HG02623 (cell line): ENCODE measurements around the gene SLITRK2.

Experiments
- ATAC-seq: cut with Tn5 transposase; IDR thresholded peaks from one replicate; pipeline ENCODE4 v1.9.1; 2021; ENCODE audit warnings: moderate library complexity; ENCODE audit not compliant: unreplicated experiment

The SLITRK2 gene

DNA sequence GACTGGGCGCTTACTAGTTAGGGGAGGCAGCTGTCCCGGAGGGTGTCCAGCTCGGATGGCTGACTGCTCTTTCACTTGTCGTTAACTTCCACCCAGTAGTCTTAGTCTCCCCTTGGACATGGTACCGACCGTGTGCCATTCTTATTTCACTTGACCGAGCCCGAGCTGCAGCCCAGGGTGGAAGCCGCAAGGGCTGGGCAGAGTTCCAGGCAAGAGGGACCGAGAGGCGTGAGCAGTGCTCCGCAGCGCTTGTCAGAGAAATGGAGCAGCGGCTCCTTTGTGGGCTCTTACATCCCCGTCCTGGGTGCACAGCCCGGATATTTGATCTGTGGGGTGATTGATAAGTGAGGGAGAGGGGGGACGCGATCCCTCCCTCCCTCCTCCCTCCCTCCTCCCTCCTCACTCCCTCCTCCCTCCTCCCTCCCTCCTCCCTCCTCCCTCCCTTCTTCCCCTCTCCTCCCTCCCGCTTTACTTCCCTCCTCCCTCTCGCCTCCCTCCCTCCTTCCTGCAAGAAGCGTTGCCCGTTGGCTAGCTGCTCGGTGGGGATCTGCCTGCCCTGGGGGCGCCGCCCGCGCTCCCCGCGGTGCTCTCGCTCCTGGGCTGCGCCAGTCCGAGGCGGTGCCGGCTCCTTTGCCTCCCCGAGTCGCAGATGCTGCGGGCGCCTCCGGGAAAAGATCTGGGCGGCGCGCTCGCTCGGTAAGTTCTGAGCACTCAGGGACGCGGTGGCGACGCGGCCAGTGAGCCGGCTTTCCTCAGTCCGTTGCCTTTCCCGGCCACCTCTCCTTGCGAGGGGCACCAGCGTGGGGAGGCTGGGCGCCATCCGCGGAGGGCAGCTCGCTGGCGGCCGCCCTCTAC is at the start of gene SLITRK2:
SLITRK2 (plus strand) TSS at position 499 of the 855 bp plus-strand sequence. CDS start 4,597 bp downstream, outside the sequence.
- ATAC-seq, result no peak

DNA sequence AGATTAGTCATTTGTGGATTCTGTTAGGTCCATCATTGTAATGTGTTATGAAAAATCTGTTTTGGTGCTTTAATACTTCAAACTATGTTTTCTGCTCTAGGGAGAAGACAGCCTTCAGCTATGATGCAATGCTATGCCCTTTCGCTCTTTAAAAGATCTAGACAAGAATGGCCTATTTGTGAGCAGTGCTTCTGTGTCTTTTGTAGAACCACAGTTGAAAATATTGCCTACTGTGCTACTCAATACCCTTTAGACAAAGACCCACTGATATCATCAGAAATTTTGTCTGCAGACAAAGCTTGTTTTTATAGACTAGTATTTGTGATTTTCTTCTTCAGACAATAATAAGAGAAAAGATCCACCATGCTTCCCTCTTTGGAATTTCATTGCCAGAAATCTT is 44.6 kb upstream of the SLITRK2 start:
- no peak for ATAC-seq

- ATAC-seq, result no peak
Observed at GRCh38 chrX:145792281-145792680, 25.3 kb upstream of the SLITRK2 start.

GRCh38 chrX:145803508-145803907 is 14.1 kb upstream of the SLITRK2 start:
- no peak for ATAC-seq

DNA sequence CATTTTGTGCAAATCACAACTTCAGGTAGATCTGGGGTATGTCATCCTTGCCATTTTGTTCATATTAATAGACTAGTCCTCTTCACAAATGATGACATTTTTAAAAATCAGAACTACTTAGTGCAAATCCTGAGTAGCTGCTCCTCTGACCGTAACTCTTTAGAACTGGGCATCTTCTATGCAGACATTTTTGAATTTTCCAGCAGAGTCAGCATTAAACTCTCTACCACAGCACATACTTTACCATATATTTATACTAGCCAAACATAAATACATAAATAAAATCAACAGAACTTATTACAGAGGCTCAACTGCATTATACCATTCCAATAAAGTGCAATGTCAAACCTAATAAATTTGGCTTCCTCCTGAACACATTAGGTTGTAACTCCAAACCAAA is 4.5 kb upstream of the SLITRK2 start:
- ATAC-seq, result no peak

DNA sequence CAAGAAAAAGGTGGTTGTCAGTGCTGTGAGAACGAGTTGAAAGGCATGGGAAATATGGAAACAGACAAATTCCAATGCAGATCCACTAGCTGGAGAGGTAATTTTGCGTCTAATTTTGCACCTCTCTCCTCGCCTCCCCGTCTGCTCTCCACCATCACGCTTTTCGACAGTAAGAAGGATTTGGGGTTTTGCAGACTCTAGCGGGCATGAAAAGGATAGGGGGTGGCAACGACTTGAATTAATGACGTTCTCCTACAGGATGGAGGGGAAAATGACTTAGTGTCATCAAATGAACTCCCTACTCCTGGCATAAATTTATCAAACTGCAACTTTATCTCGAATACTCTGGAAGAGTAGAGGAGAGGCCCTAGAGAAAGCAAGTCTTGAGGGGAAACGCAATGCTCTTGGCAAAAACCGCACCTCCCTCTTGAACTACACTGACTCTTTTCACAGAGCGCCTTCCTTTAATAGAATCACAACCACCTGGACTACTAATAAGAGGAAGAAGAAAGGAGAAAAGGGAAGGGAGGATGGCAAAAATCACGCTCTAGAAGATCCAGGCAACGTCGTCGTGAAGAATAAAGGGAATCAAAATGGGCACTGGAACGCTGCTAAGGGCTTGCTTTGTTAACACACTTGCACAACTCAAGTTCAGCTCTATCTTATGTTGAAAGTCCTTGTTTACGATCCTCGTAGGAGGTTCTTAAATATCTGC is 871 bp upstream of the SLITRK2 start:
- ATAC-seq, result no peak

DNA sequence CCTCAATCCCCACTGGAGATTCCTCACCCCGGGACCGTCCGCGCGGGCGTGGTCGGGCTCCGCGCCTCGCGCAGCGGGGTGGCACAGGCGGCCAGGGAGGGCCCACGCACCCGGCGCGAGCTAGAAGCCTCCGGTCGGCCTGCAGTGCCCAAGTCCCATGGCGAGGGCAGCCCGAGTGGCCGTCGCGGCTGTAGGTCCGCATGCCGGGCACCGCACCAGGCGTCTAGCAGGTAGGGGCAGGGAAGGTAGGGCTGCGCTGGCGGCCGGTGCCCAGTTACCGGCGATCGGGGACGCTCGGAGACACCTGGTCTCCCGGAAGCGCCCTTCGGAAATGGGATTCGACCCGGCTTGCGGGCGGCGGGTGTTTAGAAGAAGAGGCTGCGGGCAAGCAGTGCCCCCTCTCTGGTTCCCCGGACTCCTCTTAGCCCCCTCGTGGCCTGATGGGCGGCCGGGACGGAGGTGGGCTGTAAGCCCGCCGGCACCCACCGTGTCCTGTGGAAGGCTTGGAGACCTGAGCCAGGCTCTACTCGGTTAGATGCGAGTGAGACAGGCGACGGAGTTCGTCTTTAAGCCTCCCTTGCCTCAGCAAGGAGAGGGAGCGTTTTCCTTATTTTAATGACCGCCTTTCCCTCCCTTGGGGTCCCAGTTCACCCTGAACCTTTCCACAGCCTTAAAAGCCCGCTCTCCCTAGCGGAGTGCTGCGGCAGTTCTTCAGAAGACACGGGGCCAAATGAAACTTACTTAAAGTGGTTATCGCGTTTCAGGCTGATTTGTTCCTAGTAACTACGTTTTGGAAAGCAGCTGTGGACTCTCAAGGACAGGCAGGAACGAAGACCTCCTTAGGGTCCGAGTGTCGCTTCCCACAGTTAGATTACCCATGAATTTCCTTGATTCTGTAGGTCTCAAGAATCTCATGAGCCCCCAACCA is 821 bp downstream of the SLITRK2 start:
- no peak for ATAC-seq

- ATAC-seq, result no peak
Observed at GRCh38 chrX:145820825-145821224, 3.2 kb downstream of the SLITRK2 start.

- no peak for ATAC-seq
Observed at GRCh38 chrX:145821291-145821897, 3.8 kb downstream of the SLITRK2 start.

DNA sequence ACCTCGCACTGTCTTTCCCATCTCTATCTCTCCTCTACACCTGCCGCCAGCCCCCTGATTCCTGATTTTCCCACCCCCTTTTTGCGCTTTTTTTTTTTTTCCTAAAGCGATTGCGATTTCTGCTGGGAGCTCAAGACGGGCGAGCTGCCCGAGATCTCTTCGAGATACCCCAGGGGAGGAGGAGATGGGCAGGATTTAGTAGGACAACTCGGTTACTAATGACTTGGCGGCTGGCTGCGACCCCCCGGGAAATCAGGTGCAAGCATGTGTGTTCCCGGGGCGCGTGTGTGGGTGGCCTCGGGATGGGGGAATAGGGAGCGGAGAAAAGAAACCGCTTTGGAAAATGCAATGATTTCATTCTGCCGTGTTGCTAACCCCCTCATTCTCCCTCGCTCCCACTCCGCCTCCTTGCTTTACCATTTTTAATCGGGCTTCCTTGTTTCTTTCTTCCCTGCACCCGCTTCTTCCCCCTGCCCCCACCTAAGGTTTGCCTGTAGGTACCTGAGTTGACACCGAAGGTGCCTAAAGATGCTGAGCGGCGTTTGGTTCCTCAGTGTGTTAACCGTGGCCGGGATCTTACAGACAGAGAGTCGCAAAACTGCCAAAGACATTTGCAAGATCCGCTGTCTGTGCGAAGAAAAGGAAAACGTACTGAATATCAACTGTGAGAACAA is 4.4 kb downstream of the SLITRK2 start:
- ATAC-seq, result no peak

- ATAC-seq, result no peak
Observed at GRCh38 chrX:145823132-145823531, 5.5 kb downstream of the SLITRK2 start.

- no peak for ATAC-seq
Observed at GRCh38 chrX:145825896-145826295, 8.3 kb downstream of the SLITRK2 start.

DNA sequence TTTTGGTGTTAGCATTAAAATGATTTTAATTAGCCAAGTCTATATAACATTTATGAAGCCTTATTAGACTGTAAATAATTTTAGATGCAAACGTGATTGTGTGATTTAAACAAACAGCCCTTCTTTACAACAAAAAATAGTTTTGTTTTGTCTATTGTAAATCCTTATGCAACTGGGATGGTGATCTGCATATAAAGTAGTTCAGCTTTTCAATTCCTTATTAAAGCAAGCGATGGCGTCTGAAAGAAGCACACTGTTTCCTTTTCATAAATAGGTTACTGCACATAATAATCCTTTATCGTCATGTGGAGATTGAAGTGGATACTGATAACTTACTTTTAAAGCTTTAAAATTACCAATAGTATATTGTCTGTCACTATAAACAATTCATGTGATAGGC is 8.8 kb downstream of the SLITRK2 start:
- no peak for ATAC-seq

DNA sequence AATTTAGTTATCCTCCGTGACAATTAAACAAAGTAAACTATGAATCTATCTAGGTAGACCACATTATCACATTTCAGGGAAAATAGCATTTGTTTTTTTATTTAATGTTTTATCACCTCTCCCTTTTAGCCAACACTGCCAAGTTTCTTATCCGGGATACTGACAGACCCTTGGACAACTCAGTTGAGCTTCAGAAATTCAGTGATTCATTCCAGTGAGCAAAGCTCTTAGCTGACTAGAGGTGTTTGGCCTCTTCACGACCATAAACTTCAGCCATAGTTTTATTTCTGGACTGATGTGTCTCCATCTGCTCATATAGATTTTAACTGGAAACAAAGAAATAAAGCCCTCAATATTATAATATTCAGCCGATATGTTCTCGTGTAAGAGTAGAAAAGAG is 15.2 kb downstream of the SLITRK2 start:
- ATAC-seq, result no peak

- ATAC-seq, result no peak
Observed at GRCh38 chrX:145840531-145840930, 22.9 kb downstream of the SLITRK2 start.

GRCh38 chrX:145843146-145843904 is 25.7 kb downstream of the SLITRK2 start:
- no peak for ATAC-seq

DNA sequence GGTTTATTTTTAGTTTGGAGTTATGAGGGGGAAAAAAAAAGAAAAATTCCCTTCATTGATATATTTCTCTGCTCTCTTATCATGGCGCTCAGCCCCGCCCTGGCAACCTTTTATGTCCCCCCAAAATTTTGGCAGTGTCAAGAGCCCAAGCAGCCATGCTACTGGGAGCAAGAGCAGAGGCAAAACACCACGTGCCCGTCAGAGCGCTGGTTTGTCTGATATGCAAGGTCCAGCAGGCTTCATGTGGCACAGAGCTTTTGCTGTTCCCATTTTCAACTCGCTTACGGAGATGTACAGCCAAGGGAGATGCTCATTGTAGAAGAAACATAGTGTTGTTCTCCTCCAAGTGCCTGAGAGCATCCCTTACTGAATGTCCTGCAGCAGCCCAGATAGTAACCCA is 27.3 kb downstream of the SLITRK2 start:
- ATAC-seq, result no peak

- ATAC-seq, result no peak
Observed at GRCh38 chrX:145848448-145848847, 30.8 kb downstream of the SLITRK2 start.

- no peak for ATAC-seq
Observed at GRCh38 chrX:145848857-145849256, 31.2 kb downstream of the SLITRK2 start.
